OCI-M1 (cell line): ENCODE results near the gene SETD1A.

Experiments
- DNase-seq: peaks from one replicate; lab custom pipeline; 2025; lab: John Stamatoyannopoulos, UW

SETD1A gene

DNA sequence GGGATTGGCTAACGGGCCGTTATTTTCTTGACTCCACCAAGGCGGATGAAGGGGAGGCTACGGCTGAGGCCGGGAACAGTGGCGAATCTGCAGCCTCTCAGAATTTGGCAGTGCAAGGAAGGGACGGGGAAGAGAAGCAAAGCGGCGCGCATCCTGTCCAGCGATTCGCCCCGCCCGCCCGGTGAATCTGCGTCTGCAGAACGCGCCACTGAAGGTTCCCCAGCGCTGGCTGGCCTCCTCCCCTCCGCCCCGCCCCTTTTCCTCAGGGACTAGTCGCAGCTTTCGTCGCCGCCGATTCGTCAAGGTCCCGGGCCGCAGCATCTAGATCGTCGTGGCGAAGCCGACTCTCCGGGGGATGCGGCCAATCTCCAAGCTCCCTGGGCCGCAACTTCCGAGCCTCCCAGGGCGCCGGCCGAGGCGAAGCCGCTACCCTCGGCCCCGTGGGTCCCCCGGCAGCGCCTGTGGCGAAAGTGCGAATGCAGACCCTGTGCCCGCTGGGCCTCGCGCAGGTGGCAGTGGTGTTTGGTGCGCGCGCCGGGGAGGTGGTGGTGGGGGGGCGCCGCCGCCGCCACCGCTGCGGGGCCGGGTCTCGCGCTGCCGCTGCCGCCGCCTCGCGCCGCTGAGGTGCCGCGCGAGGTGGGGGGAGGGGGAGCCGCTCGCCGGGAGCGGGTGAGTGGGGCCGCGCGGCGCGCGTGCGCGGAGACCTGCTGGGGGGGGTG, at the start of gene SETD1A:
TSS of gene SETD1A (plus strand) at position 299 of the 719 bp plus-strand sequence. CDS start 978 bp downstream, outside the sequence.
- peak; percentile 97 for DNase-seq

DNA sequence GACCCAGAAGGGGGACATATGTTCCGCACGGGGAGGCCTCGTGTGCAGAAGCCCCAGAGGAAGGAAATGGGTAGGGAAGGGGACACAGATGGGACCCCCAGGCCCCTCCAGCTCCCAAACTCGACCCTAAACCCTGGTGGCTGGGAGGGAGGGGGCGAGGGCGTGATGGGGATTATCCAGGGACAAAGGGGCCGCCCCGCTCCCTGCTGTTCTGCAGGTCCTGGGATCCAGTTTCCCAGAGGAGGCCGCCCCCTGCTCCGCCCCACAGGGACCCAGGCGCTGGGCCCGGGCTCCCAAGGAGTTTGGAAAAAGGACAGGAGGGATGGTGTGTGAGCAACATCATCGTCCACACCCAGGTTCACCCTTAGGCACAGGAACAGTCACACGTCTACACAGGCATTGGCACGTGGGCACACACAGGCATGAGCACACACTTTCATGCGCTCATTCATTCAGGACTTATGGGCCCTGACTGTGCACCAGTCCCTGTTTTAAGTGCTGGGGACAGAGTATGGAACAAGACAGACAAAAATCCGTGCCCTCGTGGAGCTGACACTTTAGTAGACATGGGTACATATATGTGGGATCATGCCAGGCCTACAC, 47.0 kb upstream of the SETD1A start:
- no peak for DNase-seq

DNA sequence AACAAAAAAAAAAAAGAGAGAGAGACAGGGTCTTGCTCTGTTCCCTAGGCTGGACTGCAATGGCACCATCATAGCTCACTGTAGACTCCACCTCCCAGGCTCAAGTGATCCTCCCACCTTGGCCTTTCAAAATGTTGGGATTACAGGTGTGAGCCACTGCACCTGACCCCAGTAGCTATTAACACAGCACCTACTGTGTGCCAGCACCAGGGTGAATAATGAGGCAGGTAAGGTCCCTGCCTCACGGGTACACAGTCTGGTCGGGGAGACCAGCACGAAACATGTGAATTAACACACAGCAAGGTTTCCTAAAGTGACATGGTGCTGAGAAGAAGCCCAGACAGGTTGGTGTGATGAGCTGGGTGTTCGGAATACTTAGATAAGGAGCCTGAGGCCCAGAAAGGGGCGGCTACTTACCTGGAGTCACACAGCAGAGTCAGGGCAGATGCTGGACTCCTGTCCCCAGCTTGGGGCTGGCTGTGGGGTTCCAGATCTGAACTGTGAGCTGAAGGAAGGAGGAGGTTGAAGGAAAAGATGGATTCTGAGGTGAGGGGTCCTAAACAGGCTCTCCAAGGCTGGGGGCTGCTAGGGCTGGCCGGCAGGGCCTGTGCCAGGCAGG, 44.7 kb upstream of the SETD1A start:
- no peak for DNase-seq

DNA sequence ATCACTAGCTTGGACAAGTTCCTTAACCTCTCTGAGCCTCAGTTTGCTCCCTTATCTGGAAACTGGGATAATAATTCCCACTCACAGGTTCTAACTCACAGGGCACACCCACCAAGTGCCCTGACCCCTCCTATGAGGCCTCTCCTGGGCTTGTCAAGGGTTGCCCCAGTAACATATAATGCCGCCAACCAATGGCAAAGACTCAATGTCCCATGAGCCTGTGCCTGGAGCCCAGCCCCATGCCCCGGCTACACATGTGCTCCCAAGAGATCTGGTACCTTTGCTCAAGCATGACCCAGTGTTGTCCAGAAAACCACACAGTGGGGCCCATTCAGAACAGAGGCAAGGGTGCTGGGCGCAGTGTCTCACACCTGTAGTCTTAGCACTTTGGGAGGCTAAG, 42.7 kb upstream of the SETD1A start:
- no peak for DNase-seq

DNA sequence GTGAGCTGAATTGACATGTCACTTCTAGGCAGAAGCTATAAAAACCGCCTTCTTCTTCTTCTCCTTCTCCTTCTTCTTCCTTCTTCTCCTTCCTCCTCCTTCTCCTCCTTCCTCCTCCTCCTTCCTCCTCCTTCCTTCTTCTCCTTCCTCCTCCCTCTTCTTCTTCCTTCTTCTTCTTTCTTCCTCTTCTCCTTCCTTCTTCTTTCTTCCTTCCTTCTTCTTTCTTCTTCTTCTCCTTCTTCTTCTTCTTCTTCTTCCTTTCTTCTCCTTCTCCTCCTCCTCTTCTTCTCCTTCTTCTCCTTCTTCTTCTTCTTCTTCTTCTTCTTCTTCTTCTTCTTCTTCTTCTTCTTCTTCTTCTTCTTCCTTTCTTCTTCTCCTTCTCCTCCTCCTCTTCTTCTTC, 38.9 kb upstream of the SETD1A start:
- no peak for DNase-seq

DNA sequence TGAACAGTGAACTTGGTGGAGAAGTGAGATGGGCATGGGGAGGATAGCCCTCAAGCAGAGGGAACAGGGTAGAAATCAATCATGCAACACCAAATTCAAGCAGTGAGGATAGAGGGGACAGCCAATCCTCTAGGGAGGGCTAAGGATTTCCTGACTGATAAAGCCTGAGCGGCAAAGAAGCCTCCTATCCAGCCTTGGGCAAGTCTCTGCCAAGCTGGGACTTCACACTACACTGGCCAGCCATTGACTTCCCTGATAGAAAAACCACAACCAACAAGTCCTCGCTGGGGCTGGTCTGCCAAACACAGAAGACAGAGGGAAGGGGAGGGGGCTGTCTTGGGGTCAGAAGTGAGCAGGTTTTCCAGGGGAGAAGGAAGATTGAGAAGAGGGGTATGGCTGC, 36.7 kb upstream of the SETD1A start:
- DNase-seq = no peak

DNA sequence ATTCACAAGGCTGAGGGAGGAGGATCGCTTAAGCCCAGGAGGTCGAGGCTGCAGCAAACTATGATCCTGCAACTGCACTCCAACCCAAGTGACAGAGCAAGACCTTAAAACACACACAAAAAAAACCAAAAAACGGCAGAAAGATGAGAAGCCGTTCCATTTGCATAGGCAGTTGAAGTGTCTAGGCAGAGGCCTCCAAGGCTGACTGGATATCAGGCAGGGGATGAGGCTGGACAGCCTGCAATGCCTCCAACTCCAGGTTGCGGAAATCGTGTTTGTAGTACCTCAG, 36.2 kb upstream of the SETD1A start:
- no peak for DNase-seq

DNA sequence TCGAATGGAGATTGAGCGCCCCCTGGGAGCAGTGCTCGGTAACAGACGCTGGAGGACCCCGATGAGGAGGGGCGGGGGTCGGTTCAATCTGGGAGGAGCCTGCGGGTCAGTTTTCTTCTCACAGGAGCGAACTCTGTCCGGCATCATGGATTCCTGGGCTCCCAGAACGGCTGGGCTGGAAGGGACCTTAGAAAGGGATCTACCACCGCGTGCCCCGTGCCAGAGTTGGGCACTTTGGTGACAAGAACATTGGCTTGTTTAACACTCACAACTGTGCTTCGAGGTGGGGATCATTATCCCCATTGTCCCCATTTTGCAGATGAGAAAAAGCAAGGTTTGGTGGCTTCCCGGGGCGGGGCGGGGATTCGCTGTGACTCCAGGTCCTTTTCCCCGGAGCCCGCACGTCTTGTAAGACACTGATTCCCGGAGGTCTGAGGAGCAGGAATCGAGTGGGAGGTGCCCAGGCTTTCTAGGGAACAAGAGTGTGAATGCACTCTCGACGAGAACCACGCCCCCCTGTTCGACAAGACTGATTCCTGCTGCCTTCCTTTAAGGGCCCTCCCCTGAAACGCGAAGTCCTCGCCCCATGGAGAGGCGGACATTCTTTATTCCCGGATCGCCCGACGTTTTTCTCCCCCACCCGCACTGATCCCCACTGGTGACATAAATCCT, 35.7 kb upstream of the SETD1A start:
- peak; percentile 96 for DNase-seq

DNA sequence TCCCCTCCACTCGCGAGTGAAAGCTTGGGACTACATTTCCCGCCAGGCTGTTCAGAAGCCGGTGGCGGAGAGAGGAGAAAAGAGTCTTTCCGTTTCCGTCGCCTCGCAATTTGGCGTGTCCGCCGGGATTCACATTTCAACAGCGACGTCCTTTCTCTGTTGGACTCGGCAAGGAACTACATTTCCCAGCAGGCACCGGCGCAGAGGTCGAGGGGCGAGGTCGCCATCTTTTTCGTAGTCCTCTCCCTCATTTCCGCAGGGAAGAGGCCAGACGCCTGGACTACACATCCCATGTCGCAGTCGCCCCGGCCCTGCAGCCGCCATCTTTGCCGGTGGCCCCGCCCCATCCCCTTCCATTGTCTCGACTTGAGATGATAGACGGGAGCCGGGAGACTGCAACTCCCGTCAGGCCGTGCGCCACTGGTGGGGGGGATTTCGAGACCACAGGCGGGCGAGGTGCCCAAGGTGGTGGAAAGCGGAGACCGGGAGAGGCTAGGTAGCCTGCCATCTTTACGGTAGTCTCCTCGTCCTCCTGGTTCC, 35.1 kb upstream of the SETD1A start:
- DNase-seq = peak; percentile 100

DNA sequence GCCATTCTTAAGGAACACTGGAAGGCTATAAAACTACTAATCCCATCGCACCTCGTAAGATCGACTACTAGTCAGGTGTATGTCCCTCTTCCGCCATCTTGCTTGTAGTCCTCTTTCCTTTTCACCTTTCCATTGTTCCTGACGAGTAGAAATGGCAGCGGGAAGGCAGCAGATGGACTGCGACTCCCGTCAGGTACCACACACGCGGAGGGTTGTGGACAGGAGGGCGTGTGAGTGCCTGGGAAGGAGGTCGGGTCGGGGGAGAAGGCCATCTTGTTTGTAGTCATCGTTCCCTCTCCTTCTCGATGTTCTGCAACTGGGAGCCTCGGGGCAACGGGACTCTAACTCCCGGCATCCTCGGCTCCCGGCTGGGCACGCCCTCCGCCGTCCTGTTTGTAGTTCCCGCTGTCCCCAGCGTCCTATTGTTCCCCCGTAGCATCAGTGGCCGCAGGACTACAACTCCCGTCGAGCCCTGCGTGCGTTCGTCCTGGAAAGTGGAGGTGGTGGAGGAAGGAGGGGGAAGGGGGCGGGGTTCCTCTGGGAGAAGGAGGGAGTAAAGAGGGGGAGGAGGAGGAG, 34.5 kb upstream of the SETD1A start:
- peak; percentile 100 for DNase-seq

DNA sequence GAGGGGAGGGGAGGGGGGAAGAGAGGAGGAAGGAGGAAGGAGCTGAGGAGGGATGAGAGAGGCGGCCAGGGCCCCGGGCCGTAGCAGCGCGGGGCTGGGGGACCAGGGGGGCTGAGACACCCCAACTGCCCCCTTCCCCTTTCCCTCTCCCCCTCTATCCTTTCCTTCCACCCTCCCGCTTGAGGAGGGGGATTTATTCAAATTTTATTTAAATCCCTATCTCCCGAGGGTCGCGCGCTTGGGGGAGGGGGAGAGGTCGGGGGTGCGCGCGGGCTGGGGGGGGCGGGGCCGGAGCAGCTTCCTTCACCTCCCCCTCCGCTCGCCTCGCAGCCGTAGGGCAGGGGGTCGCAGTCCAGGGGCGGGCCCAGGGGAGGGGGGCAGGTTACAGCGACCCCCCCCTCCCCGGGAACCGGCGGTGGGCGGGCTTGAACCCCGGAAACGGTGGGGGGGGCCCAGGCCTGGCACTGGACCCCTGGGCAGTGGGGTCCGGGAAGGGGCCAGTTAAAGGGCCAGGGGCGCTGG, 33.9 kb upstream of the SETD1A start, which contains the start of gene FBXL19:
TSS of gene FBXL19 (plus strand) at position 19 of the 522 bp plus-strand sequence. CDS start 2,183 bp downstream, outside the sequence.
- DNase-seq = no peak

DNA sequence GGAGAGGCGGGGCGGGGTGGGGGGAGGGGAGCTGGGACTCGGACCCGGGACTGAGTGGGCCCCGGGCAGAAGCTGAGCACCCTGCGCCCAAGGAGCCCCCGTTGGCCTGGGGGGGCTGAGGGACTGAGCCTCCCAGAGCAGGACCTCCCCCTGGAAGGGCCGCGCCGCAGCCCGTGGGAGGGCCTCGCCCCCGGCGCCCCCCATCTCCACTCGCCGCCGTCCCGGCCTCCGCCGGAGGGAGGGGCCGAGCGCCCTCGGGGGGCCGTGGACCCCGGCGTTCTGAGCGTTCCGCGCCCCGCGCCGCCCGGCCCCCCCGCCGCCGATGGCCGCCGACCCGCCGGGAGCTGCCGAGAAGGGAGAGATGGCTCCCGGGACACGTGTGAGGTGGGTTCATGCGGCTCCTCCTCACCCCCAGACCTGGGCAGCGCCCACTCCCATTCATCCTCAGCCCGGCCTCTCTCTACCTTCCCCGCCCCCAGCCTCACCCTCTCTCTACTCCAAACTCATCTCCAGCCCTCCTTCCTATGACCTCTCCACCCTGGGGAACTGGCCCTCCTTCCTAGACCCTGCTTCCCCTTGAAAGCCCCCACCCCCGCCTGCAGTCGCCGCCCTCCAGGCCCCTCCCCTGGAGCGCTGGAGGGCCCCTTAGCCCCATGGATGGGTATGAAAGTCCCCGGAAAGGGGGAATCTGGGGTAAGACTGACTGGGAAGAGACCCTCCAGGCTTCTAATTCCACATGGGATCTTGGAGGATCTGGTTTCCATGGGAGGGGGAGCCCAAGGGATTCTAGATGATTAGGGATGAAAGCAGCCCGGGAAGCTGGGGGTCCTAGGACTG, 33.3 kb upstream of the SETD1A start:
- DNase-seq = peak; percentile 29

DNA sequence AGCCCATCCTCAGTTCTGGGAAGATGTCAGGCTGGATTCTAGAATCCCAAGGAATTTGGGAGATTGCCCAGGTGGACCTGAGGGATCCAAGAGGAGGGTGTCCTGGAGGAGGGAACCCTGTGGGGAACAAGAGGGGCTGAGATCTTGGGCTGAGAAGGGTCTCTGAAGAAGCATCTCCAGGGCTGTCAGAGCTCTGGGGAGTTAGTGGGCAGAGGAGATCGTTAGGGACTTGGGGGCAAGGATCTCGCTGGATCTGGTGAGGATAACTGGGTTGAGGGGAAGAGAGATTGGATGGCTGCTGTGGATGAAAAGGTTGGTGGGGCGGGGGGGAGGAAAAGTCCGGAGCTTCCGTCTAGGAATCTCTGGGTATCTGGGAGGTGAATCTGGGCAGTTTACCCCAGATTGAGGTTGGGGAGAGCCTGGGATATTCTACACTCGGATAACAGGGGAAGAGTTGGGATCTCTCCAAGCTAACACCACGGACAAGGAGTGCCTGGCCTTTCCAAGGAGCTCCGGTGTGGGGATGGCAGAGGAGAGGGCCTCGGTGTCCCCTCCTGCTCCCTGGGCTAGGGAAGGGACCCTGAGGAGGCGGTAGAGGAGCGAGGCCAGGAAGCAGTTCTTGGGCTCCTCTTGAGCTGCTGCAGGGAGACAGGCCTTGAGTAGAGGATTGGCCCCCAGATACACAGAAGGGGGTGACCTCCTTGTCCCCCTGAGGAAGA, 32.5 kb upstream of the SETD1A start:
- DNase-seq = no peak

DNA sequence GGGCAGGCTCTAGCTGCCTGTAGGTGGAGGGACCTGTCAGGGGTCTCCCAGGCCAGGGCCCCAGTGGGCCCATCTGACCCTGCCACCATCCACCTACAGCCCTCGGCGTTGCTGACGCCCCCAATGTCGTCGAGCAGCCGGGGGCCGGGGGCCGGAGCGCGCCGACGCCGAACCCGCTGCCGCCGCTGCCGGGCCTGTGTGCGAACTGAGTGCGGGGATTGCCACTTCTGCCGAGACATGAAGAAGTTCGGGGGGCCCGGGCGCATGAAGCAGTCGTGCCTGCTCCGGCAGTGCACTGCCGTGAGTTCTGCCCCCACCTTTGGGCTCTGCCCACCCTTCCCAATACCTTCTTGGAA, 31.9 kb upstream of the SETD1A start:
- no peak for DNase-seq

DNA sequence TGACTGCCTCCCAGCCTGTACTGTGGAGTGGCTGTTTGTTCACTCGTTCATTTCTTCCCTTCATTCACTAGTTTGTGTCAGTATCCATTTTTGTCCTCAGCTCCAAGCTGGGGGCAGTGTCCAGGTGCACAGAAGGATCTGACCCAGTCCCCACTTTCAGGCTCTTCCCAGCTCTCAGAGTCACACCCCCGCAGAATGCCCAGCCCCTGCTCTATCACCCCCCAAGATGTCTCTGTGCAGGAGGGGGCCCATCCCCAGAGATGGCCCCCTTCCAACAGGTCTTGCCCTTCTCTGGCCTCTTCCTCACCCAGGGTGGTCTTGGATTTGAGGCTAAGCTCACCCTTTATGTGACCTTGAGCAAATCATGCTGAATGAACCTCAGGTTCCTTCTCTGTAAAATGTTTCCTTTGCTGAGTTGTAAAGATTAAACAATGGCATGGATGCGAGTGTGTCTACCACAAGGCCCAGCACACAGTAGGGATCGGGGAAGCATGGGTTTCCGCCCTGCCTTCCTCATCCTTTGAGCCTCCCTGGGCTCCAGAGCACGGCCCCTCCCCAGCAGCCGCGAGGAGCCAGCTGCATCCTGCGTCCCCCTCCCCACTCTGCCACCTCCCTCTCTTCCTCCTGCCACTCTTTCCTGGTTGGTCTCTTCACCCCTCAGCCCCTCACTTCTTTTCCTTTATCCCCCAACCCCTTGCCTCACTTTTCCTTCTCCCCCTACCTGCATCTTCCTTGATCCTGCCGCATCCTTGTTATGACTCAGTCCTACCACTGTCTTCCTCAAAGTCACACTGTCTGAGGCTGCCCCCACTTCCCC, 31.4 kb upstream of the SETD1A start:
- no peak for DNase-seq

DNA sequence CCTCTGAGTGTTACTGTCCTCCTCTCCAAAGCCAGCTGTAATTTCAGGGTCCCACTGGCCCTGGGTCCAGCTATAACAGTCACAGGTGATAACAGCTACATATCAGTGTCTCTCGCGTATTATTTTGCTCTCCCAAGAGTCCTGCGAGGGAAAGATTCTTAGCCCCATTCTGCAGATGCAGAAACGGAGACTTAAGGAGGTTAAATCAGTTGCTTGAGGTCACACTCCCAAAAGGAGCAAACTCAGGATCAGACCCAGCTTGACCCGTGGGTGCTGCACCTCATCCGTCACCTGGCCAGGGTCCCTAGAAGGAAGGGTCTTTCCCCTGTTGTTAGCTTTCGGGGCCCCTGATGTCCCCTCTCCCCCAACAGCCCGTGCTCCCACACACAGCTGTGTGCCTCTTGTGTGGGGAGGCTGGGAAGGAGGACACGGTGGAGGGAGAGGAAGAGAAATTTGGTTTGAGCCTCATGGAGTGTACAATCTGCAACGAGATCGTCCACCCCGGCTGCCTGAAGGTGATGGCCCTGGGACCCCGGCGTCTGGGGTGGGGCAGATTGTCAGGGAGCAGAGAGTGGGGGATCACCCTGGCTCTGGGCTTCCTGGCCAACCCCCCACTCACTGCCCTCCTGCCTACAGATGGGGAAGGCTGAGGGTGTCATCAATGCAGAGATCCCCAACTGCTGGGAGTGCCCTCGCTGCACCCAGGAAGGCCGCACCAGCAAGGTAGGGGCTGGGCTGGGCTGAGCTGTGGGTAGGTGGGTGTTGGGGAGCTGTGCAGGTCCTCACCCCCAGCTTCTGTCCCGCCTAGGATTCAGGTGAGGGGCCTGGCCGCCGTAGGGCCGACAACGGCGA, 30.4 kb upstream of the SETD1A start:
- no peak for DNase-seq

DNA sequence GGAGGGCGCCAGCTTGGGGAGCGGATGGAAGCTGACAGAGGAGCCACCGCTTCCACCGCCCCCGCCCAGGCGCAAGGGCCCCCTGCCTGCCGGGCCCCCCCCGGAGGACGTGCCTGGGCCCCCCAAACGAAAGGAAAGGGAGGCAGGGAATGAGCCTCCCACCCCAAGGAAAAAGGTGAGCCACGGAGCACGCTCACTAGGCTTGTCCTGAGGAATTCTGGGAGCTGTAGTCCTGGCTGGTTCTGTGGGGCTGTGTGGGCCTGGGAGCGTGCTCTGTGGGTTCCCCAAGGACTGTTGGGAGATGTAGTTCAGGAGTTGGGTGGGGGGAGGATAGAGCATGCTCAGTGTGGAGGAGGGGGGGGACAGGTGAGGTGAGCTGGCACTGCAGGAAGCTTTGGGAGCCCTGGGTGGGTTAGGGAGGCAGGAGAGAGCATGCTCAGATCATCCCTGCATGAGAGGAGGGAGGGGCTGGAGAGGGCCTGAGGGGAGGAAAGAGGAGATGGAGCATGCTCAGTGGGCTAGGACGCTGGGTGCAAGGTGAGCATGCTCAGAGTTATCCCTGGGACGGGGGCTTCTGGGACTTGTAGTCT, 29.7 kb upstream of the SETD1A start:
- peak; percentile 47 for DNase-seq

DNA sequence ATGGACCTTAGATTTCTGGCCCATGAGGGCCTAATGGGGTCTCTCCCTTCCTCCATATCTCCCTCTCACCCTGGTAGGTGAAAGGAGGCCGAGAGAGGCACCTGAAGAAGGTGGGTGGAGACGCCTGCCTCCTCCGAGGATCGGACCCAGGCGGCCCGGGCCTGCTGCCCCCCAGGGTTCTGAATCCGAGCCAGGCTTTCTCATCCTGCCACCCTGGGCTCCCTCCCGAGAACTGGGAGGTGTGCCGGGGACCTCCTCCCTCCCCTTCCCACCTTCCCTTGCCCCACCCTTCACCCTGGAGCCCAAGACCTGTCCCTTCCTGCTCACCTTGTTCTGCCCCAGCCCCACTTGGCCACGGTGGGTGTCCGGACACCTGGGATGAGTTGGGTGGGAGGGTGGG, 29.2 kb upstream of the SETD1A start:
- no peak for DNase-seq
